ENCODE data around the gene ABCC4. TPM values are rescaled to one million over a fixed set of nuclear protein-coding genes. Genes with fewer than 3 reads are reported as not detected.

The ABCC4 gene
- total and polyA plus RNA-seq, 9 of the 15 experiments (the other 6 are each of a cell fraction or from before 2014, with no cell fraction given): 9.4 to 46.1 (median 25.4) TPM

GRCh38 chr13:95301183-95301967 is at the start of gene ABCC4 (continued):
- TF ChIP-seq, protein P1, sequence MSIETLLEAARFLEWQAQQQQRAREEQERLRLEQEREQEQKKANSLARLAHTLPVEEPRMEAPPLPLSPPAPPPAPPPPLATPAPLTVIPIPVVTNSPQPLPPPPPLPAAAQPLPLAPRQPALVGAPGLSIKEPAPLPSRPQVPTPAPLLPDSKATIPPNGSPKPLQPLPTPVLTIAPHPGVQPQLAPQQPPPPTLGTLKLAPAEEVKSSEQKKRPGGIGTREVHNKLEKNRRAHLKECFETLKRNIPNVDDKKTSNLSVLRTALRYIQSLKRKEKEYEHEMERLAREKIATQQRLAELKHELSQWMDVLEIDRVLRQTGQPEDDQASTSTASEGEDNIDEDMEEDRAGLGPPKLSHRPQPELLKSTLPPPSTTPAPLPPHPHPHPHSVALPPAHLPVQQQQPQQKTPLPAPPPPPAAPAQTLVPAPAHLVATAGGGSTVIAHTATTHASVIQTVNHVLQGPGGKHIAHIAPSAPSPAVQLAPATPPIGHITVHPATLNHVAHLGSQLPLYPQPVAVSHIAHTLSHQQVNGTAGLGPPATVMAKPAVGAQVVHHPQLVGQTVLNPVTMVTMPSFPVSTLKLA (conservative IDR thresholded peaks at IDR 0.05): peak; percentile 52 to 75; a peak in 2 of 4 replicates
- TF ChIP-seq HNRNPLL (IDR thresholded peaks at IDR 0.05; ENCODE audit: low read depth, low read length, poor library complexity, severe bottlenecking) (peak; percentile 27), NONO (IDR thresholded peaks at IDR 0.05; ENCODE audit: low read depth in 2 of 2, low read length in 1 of 2) (0 out of 4 replicates have a peak, but pooled peaks of 1 of the 2 experiments have one; percentile 16), ARID2 (IDR thresholded peaks at IDR 0.05) (no peak), GATAD2B (IDR thresholded peaks at IDR 0.05; ENCODE audit: borderline replicate concordance) (peak; percentile 59), HMGN3 (IDR thresholded peaks at IDR 0.05; ENCODE audit: borderline replicate concordance, extremely low read depth, insufficient read length, low read depth, low read length) (peak; percentile 42), MGA (IDR thresholded peaks at IDR 0.05) (peak; percentile 97), ZFP1 (CRISPR knock-in tag; IDR thresholded peaks at IDR 0.05) (no peak), SIN3A (IDR thresholded peaks at IDR 0.05; ENCODE audit: borderline replicate concordance in 2 of 2, control insufficient read depth in 1 of 2, low read depth in 2 of 2, low read length in 2 of 2) (peak in 1 of 2 experiments; percentile 65; a peak in 1 of 4 replicates)
- TF ChIP-seq, protein P2, sequence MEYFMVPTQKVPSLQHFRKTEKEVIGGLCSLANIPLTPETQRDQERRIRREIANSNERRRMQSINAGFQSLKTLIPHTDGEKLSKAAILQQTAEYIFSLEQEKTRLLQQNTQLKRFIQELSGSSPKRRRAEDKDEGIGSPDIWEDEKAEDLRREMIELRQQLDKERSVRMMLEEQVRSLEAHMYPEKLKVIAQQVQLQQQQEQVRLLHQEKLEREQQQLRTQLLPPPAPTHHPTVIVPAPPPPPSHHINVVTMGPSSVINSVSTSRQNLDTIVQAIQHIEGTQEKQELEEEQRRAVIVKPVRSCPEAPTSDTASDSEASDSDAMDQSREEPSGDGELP (CRISPR knock-in tag; IDR thresholded peaks at IDR 0.05; ENCODE audit: borderline replicate concordance): peak; percentile 74

Data from K562 (cell line).